Hematopoietic multipotent progenitor cell treated with erythropoietin and hydrocortisone succinate and interleukin-3 and kit ligand, for 6 days (in vitro differentiated cells): ENCODE data around the gene CLDN16.

Source experiments
- DNase-seq: peaks from one replicate; pipeline ENCODE4 v3.0.0-alpha.2; 2015

CLDN16 gene

GRCh38 chr3:190387578-190388213, at the start of gene CLDN16:
Gene CLDN16 (plus strand): TSS chr3:190388163. CDS start chr3:190388330, 167 bp downstream.
- no peak for DNase-seq

- peak; percentile 95 for DNase-seq
Observed at GRCh38 chr3:190338717-190339116, 49.2 kb upstream of the CLDN16 start.

GRCh38 chr3:190339130-190339529, 48.8 kb upstream of the CLDN16 start:
- peak; percentile 62 for DNase-seq

- no peak for DNase-seq
Observed at GRCh38 chr3:190340071-190340470, 47.9 kb upstream of the CLDN16 start.

- peak; percentile 93 for DNase-seq
Observed at GRCh38 chr3:190345027-190345821, 42.7 kb upstream of the CLDN16 start.

- no peak for DNase-seq
Observed at GRCh38 chr3:190345878-190346277, 42.1 kb upstream of the CLDN16 start.

GRCh38 chr3:190346541-190346940, 41.4 kb upstream of the CLDN16 start:
- no peak for DNase-seq

- DNase-seq: no peak
Observed at GRCh38 chr3:190352861-190353457, 35.0 kb upstream of the CLDN16 start.

GRCh38 chr3:190356246-190356645, 31.7 kb upstream of the CLDN16 start:
- no peak for DNase-seq

- DNase-seq: no peak
Observed at GRCh38 chr3:190357468-190357867, 30.5 kb upstream of the CLDN16 start.

GRCh38 chr3:190359813-190360212, 28.1 kb upstream of the CLDN16 start:
- DNase-seq: no peak

- no peak for DNase-seq
Observed at GRCh38 chr3:190360228-190360627, 27.7 kb upstream of the CLDN16 start.

GRCh38 chr3:190361791-190362190, 26.2 kb upstream of the CLDN16 start:
- no peak for DNase-seq

- DNase-seq: no peak
Observed at GRCh38 chr3:190362258-190362657, 25.7 kb upstream of the CLDN16 start.

- DNase-seq: no peak
Observed at GRCh38 chr3:190366133-190366532, 21.8 kb upstream of the CLDN16 start.

GRCh38 chr3:190368881-190369280, 19.1 kb upstream of the CLDN16 start:
- no peak for DNase-seq

GRCh38 chr3:190369668-190370295, 18.2 kb upstream of the CLDN16 start:
- DNase-seq: no peak

- no peak for DNase-seq
Observed at GRCh38 chr3:190370369-190370768, 17.6 kb upstream of the CLDN16 start.

- no peak for DNase-seq
Observed at GRCh38 chr3:190371152-190371551, 16.8 kb upstream of the CLDN16 start.

- no peak for DNase-seq
Observed at GRCh38 chr3:190375246-190375645, 12.7 kb upstream of the CLDN16 start.

- DNase-seq: no peak
Observed at GRCh38 chr3:190375671-190376070, 12.3 kb upstream of the CLDN16 start.

- DNase-seq: no peak
Observed at GRCh38 chr3:190378240-190378891, 9.6 kb upstream of the CLDN16 start.

GRCh38 chr3:190380184-190380583, 7.8 kb upstream of the CLDN16 start:
- DNase-seq: no peak
